GM19397 (cell line): ENCODE data around the gene PROM1.

Experiments
- ATAC-seq: cut with Tn5 transposase; IDR thresholded peaks from one replicate; pipeline ENCODE4 v1.9.1; 2021; ENCODE audit warnings: mild to moderate bottlenecking, moderate library complexity; ENCODE audit not compliant: unreplicated experiment

PROM1 gene

GRCh38 chr4:16066586-16067128 lies 17.2 kb downstream of the PROM1 start:
- ATAC-seq: no peak

- ATAC-seq: no peak
These were observed 18.8 kb downstream of the PROM1 start for GRCh38 chr4:16065066-16065465.

GRCh38 chr4:16062601-16063000 lies 21.2 kb downstream of the PROM1 start:
- no peak for ATAC-seq

- ATAC-seq: no peak
These were observed 27.0 kb downstream of the PROM1 start for GRCh38 chr4:16056681-16057385.

GRCh38 chr4:16055873-16056272 lies 27.9 kb downstream of the PROM1 start:
- ATAC-seq: no peak

GRCh38 chr4:16055471-16055870 lies 28.4 kb downstream of the PROM1 start:
- ATAC-seq: no peak

GRCh38 chr4:16052939-16053338 lies 30.9 kb downstream of the PROM1 start:
- ATAC-seq: no peak

GRCh38 chr4:16051980-16052379 lies 31.8 kb downstream of the PROM1 start:
- ATAC-seq: no peak

GRCh38 chr4:16051132-16051531 lies 32.7 kb downstream of the PROM1 start:
- no peak for ATAC-seq

GRCh38 chr4:16050669-16051068 lies 33.2 kb downstream of the PROM1 start:
- no peak for ATAC-seq

GRCh38 chr4:16048619-16049419 lies 35.0 kb downstream of the PROM1 start:
- no peak for ATAC-seq

GRCh38 chr4:16045687-16046086 lies 38.1 kb downstream of the PROM1 start:
- ATAC-seq: no peak

GRCh38 chr4:16043642-16044498 lies 40.0 kb downstream of the PROM1 start:
- no peak for ATAC-seq

GRCh38 chr4:16039139-16039538 lies 44.7 kb downstream of the PROM1 start:
- ATAC-seq: no peak

- ATAC-seq: no peak
These were observed 45.9 kb downstream of the PROM1 start for GRCh38 chr4:16037901-16038300.

- ATAC-seq: no peak
These were observed 48.0 kb downstream of the PROM1 start for GRCh38 chr4:16035843-16036242.

GRCh38 chr4:16034010-16034748 lies 49.6 kb downstream of the PROM1 start:
- no peak for ATAC-seq

GRCh38 chr4:16032396-16032770 lies 51.4 kb downstream of the PROM1 start:
- no peak for ATAC-seq

- no peak for ATAC-seq
These were observed 52.1 kb downstream of the PROM1 start for GRCh38 chr4:16031546-16032395.

GRCh38 chr4:16029886-16030285 lies 53.9 kb downstream of the PROM1 start:
- ATAC-seq: no peak
